Measurements from ENCODE around the gene EPN3.

DNA sequence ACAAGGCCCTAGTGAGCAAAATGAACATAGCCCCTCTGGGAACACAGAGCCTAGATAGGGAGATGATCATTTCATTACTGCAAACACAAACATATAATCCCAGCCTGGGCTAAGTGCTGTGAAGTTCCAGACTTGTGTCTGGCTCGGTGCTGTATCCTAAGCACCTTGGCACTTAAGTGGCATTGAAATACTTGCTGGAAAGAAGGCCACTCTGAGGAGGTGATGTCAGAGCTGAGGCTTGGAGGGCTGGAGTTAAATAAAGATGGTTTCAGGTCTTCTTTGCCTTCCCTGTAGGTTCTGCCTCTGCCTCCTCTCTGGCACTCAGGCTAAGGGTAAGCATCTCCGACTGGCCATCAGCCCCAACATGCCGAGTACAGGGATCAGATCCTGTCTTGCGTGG lies 25.6 kb downstream of the EPN3 start:
- TF ChIP-seq LEF1 (IDR thresholded peaks at IDR 0.05; ENCODE audit: borderline replicate concordance) (no peak), HDGF (IDR thresholded peaks at IDR 0.05; ENCODE audit: borderline replicate concordance) (no peak), FOXK2 (IDR thresholded peaks at IDR 0.05) (no peak), CTBP1 (IDR thresholded peaks at IDR 0.05; ENCODE audit: borderline replicate concordance) (no peak), BHLHE40 (IDR thresholded peaks at IDR 0.05; ENCODE audit: borderline replicate concordance) (no peak), L3MBTL2 (conservative IDR thresholded peaks at IDR 0.05) (no peak), PKNOX1 (IDR thresholded peaks at IDR 0.05) (no peak), FOXA1 (IDR thresholded peaks at IDR 0.05) (no peak)

Data from HEK293T (cell line).